Measurements from ENCODE around the gene RTP3. TPM values are rescaled to one million over a fixed set of nuclear protein-coding genes. Genes with fewer than 3 reads are reported as not detected.

Gene RTP3
- total and polyA plus RNA-seq, 4 donors = not detected

- peaks cover 0 to 3% (median 0%) of the 10 kb centered on the region in 5 donors for H3K4me1 ChIP-seq (ENCODE audit: control insufficient read depth in 5 of 5, insufficient read depth in 5 of 5, low read length in 5 of 5)
- no peak overlapping the region for H3K27ac ChIP-seq (ENCODE audit: low read depth in 1 of 2, low read length in 1 of 2)
- TF ChIP-seq CTCF (IDR thresholded peaks at IDR 0.05; ENCODE audit: control extremely low read depth, extremely low read depth) = no peak
- no peak overlapping the region for H3K4me3 ChIP-seq
- peak; percentile 62 for ATAC-seq (ENCODE audit: insufficient read depth, low FRiP score)
- 11 to 28% methylated on average over 14 of the region's 14 CpGs for WGBS, 2 donors
- no peaks in the 10 kb centered on the region for H3K9me3 ChIP-seq (ENCODE audit: control insufficient read depth in 4 of 4, insufficient read depth in 3 of 4, low read length in 3 of 4)
- peak in 2 of 3 donors; percentile 10 to 28 for DNase-seq
- no peaks in the 10 kb centered on the region for H3K36me3 ChIP-seq (ENCODE audit: control insufficient read depth in 4 of 4, insufficient read depth in 4 of 4, low read length in 4 of 4)
- H3K9ac ChIP-seq (ENCODE audit: insufficient read depth in 1 of 2, low read length in 2 of 2) = no peak overlapping the region
- H3K27me3 ChIP-seq (ENCODE audit: control insufficient read depth in 3 of 3, insufficient read depth in 3 of 3, low read length in 2 of 3) = no peaks in the 10 kb centered on the region
Measured at GRCh38 chr3:46538803-46539442, 41.1 kb downstream of the RTP3 start.

GRCh38 chr3:46539443-46540005 is 41.7 kb downstream of the RTP3 start:
- H3K27ac ChIP-seq (ENCODE audit: low read depth in 1 of 2, low read length in 1 of 2) = no peak overlapping the region
- ATAC-seq (ENCODE audit: insufficient read depth, low FRiP score) (no peak), DNase-seq (no peak)
- no peaks in the 10 kb centered on the region for H3K9me3 ChIP-seq (ENCODE audit: control insufficient read depth in 4 of 4, insufficient read depth in 3 of 4, low read length in 3 of 4)
- no peak overlapping the region for H3K4me3 ChIP-seq
- H3K27me3 ChIP-seq (ENCODE audit: control insufficient read depth in 3 of 3, insufficient read depth in 3 of 3, low read length in 2 of 3) = no peaks in the 10 kb centered on the region
- no peaks in the 10 kb centered on the region for H3K36me3 ChIP-seq (ENCODE audit: control insufficient read depth in 4 of 4, insufficient read depth in 4 of 4, low read length in 4 of 4)
- H3K4me1 ChIP-seq (ENCODE audit: control insufficient read depth in 5 of 5, insufficient read depth in 5 of 5, low read length in 5 of 5) = peaks cover 0 to 3% (median 0%) of the 10 kb centered on the region in 5 donors
- H3K9ac ChIP-seq (ENCODE audit: insufficient read depth in 1 of 2, low read length in 2 of 2) = no peak overlapping the region
- TF ChIP-seq CTCF (IDR thresholded peaks at IDR 0.05; ENCODE audit: control extremely low read depth, extremely low read depth) = no peak
- 78 to 83% methylated on average over 9 of the region's 9 CpGs for WGBS, 2 donors

DNA sequence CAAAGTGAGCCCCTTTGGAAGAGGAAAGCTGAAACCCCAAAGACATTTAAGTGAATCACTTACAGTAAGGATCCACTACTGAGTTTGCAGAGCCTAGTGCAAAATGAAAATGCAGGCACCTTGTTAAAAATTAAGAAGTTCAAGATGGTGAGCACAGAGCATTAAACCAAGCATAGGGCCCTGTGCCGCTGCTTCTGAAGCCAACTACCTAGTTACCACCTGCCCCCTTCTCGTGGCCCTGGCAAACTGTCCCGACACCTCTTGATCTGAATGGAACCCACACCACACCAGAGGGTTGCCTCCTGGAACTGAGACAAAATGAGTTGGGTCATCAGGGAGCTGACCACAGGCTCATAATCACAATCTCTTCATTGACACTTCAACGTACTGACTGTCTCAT is 42.8 kb downstream of the RTP3 start:
- H3K4me3 ChIP-seq = no peak overlapping the region
- H3K27ac ChIP-seq (ENCODE audit: low read depth in 1 of 2, low read length in 1 of 2) = no peak overlapping the region
- H3K36me3 ChIP-seq (ENCODE audit: control insufficient read depth in 4 of 4, insufficient read depth in 4 of 4, low read length in 4 of 4) = no peaks in the 10 kb centered on the region
- H3K9ac ChIP-seq (ENCODE audit: insufficient read depth in 1 of 2, low read length in 2 of 2) = no peak overlapping the region
- no peaks in the 10 kb centered on the region for H3K9me3 ChIP-seq (ENCODE audit: control insufficient read depth in 4 of 4, insufficient read depth in 3 of 4, low read length in 3 of 4)
- H3K27me3 ChIP-seq (ENCODE audit: control insufficient read depth in 3 of 3, insufficient read depth in 3 of 3, low read length in 2 of 3) = no peaks in the 10 kb centered on the region
- no peak for ATAC-seq (ENCODE audit: insufficient read depth, low FRiP score)
- WGBS, 2 donors = 96% methylated on average over 4 of the region's 4 CpGs
- peaks cover 0 to 3% (median 0%) of the 10 kb centered on the region in 5 donors for H3K4me1 ChIP-seq (ENCODE audit: control insufficient read depth in 5 of 5, insufficient read depth in 5 of 5, low read length in 5 of 5)
- DNase-seq = no peak
- no peak for TF ChIP-seq CTCF (IDR thresholded peaks at IDR 0.05; ENCODE audit: control extremely low read depth, extremely low read depth)
